Gastroesophageal sphincter (tissue), 4 donors: Measurements from ENCODE around the gene GAREM1. TPM values are rescaled to one million over a fixed set of nuclear protein-coding genes. Genes with fewer than 3 reads are reported as not detected.

ENCODE experiments used
- ATAC-seq: fragments of 150-250 bp; one replicate; pipeline ENCODE4 v1.9.1; 2016; ENCODE audit warnings: mild to moderate bottlenecking, moderate library complexity
- H3K27ac ChIP-seq, 4 donors: fragments of 200-600 bp; sonication (generic) in 3 of 4; 1 replicate in 3 of 4; 2 replicates in 1 of 4; pipeline ENCODE4 v1.5.1; 2016 to 2019
- H3K27me3 ChIP-seq: fragments of 200-600 bp; sonication (generic); one replicate; pipeline ENCODE4 v1.5.1; 2019
- H3K36me3 ChIP-seq, 2 donors: fragments of 200-600 bp; sonication (generic); one replicate each; pipeline ENCODE4 v1.5.1; 2019; ENCODE audit warnings: control low read depth in 1 of 2
- H3K4me1 ChIP-seq, 3 donors: fragments of 200-600 bp; sonication (generic); 1 replicate in 2 of 3; 2 replicates in 1 of 3; pipeline ENCODE4 v1.5.1; 2016 to 2019; ENCODE audit warnings: control low read depth in 2 of 3
- H3K4me3 ChIP-seq, 2 donors: fragments of 200-600 bp; sonication (generic); one replicate each; pipeline ENCODE4 v1.5.1; 2019; ENCODE audit warnings: mild to moderate bottlenecking in 1 of 2, moderate library complexity in 1 of 2
- H3K9me3 ChIP-seq, 3 donors: fragments of 200-600 bp; sonication (generic); one replicate each; pipeline ENCODE4 v1.5.1; 2017 to 2019; ENCODE audit warnings: control low read depth in 2 of 3
- CTCF ChIP-seq, 4 experiments: fragments of 200-600 bp in 2 of 4; fragments of 450-650 bp in 2 of 4; sonication (generic) in 1 of 4; IDR thresholded peaks; one replicate each; pipeline ENCODE4 v1.5.1; 2017 to 2019; ENCODE audit warnings: antibody characterized with exemption in 4 of 4, mild to moderate bottlenecking in 2 of 4, moderate library complexity in 2 of 4
- EP300 ChIP-seq: sonication (generic); formaldehyde crosslinking; IDR thresholded peaks from one replicate; pipeline ENCODE4 v1.6.1; 2017; ENCODE audit warnings: antibody characterized with exemption, mild to moderate bottlenecking
- POLR2A ChIP-seq, 2 donors: fragments of 450-650 bp; IDR thresholded peaks; one replicate each; pipeline ENCODE4 v1.6.1; 2017; ENCODE audit warnings: antibody characterized with exemption in 2 of 2, mild to moderate bottlenecking in 2 of 2, moderate library complexity in 1 of 2
- POLR2AphosphoS5 ChIP-seq: sonication (generic); formaldehyde crosslinking; IDR thresholded peaks from one replicate; pipeline ENCODE4 v1.6.1; 2017; ENCODE audit warnings: antibody characterized with exemption
- WGBS, 2 donors: methylation state at CpG; one replicate each; pipeline ENCODE4 v1.1.5; 2018; ENCODE audit warnings: low coverage in 1 of 2; 5-methylcytosine and 5-hydroxymethylcytosine counted together
- total RNA-seq, 4 donors: library from RNA; depleted of rRNA; stranded (reverse); fragments of >200 nt; gene quantifications; one replicate each; pipeline ENCODE4 v1.1.0, GENCODE V29; 2016

GAREM1 gene
- total RNA-seq, 4 donors from 2014 or later: 8.2 to 16.6 (median 12.3) TPM

- no peaks in the 10 kb centered on the region for H3K36me3 ChIP-seq
- peaks cover 0 to 59% (median 4%) of the 10 kb centered on the region in 3 donors for H3K4me1 ChIP-seq
- no peaks in the 10 kb centered on the region for H3K9me3 ChIP-seq
- no peaks in the 10 kb centered on the region for H3K27me3 ChIP-seq
- no peak overlapping the region for H3K4me3 ChIP-seq
- TF ChIP-seq POLR2A (IDR thresholded peaks at IDR 0.05) (no peak), CTCF (IDR thresholded peaks at IDR 0.05) (no peak), POLR2AphosphoS5 (no peak), EP300 (no peak)
- H3K27ac ChIP-seq: no peak overlapping the region
- no peak for ATAC-seq
- WGBS, 2 donors: 55 to 67% methylated on average over 1 of the region's 1 CpG
Observed at GRCh38 chr18:32425466-32425865, 45.2 kb downstream of the GAREM1 start.

- WGBS, 2 donors: 0 to 27% methylated on average over 1 of the region's 1 CpG
- no peaks in the 10 kb centered on the region for H3K9me3 ChIP-seq
- no peaks in the 10 kb centered on the region for H3K36me3 ChIP-seq
- no peaks in the 10 kb centered on the region for H3K27me3 ChIP-seq
- peaks cover 0 to 66% (median 6%) of the 10 kb centered on the region in 3 donors for H3K4me1 ChIP-seq
- H3K4me3 ChIP-seq: no peak overlapping the region
- TF ChIP-seq POLR2AphosphoS5: peak; percentile 20
- TF ChIP-seq CTCF (IDR thresholded peaks at IDR 0.05): no peak
- peak; percentile 46 for ATAC-seq
- H3K27ac ChIP-seq: no peak overlapping the region
Observed at GRCh38 chr18:32424696-32425095, 46.0 kb downstream of the GAREM1 start.

- TF ChIP-seq EP300: no peak
- no peak for TF ChIP-seq POLR2A (IDR thresholded peaks at IDR 0.05)
- TF ChIP-seq POLR2AphosphoS5: no peak
- TF ChIP-seq CTCF (IDR thresholded peaks at IDR 0.05): no peak
- WGBS, 2 donors: 83 to 91% methylated on average over 3 to 4 of the region's 4 CpGs
- no peak for ATAC-seq
- H3K4me3 ChIP-seq: no peak overlapping the region
- H3K27ac ChIP-seq: peak overlapping the region in 1 of 4 donors; percentile 1
- no peaks in the 10 kb centered on the region for H3K36me3 ChIP-seq
- H3K9me3 ChIP-seq: no peaks in the 10 kb centered on the region
- H3K4me1 ChIP-seq: peaks cover 0 to 70% (median 6%) of the 10 kb centered on the region in 3 donors
- H3K27me3 ChIP-seq: no peaks in the 10 kb centered on the region
Observed at GRCh38 chr18:32422978-32423740, 47.5 kb downstream of the GAREM1 start.

- no peak for ATAC-seq
- no peak overlapping the region for H3K4me3 ChIP-seq
- H3K9me3 ChIP-seq: no peaks in the 10 kb centered on the region
- 70 to 76% methylated on average over 3 of the region's 3 CpGs for WGBS, 2 donors
- no peak for TF ChIP-seq CTCF (IDR thresholded peaks at IDR 0.05)
- TF ChIP-seq POLR2A (IDR thresholded peaks at IDR 0.05): no peak
- no peak for TF ChIP-seq EP300
- no peak for TF ChIP-seq POLR2AphosphoS5
- no peaks in the 10 kb centered on the region for H3K36me3 ChIP-seq
- no peaks in the 10 kb centered on the region for H3K27me3 ChIP-seq
- H3K4me1 ChIP-seq: peaks cover 0 to 60% (median 6%) of the 10 kb centered on the region in 3 donors
- H3K27ac ChIP-seq: no peak overlapping the region
Observed at GRCh38 chr18:32422201-32422600, 48.5 kb downstream of the GAREM1 start.

GRCh38 chr18:32420084-32420750, 50.5 kb downstream of the GAREM1 start:
- H3K27ac ChIP-seq: peak overlapping the region in 1 of 4 donors; percentile 5
- H3K36me3 ChIP-seq: no peaks in the 10 kb centered on the region
- no peak for ATAC-seq
- TF ChIP-seq EP300 (no peak), POLR2A (IDR thresholded peaks at IDR 0.05) (no peak), POLR2AphosphoS5 (no peak), CTCF (IDR thresholded peaks at IDR 0.05) (no peak)
- peaks cover 0 to 56% (median 6%) of the 10 kb centered on the region in 3 donors for H3K4me1 ChIP-seq
- no peak overlapping the region for H3K4me3 ChIP-seq
- H3K9me3 ChIP-seq: no peaks in the 10 kb centered on the region
- no peaks in the 10 kb centered on the region for H3K27me3 ChIP-seq
- WGBS, 2 donors: 54 to 63% methylated on average over 4 of the region's 5 CpGs
